Left ventricle myocardium inferior (tissue), 1 donor: Measurements from ENCODE around the gene WIPF3. TPM values are rescaled to one million over a fixed set of nuclear protein-coding genes. Genes with fewer than 3 reads are reported as not detected.

Experiments
- DNase-seq: peaks from one replicate; pipeline ENCODE4 v3.0.0-alpha.2; 2020
- H3K27ac ChIP-seq: fragments of 200-600 bp; replicated peaks from 2 replicates; pipeline ENCODE4 v1.8.0; 2021
- H3K27me3 ChIP-seq: fragments of 200-600 bp; 2 replicates; pipeline ENCODE4 v1.8.0; 2021; ENCODE audit warnings: low read depth
- H3K36me3 ChIP-seq: fragments of 200-600 bp; 2 replicates; pipeline ENCODE4 v1.8.0; 2021
- H3K4me1 ChIP-seq: fragments of 200-600 bp; 2 replicates; pipeline ENCODE4 v1.8.0; 2021
- H3K4me3 ChIP-seq: fragments of 200-600 bp; 2 replicates; pipeline ENCODE4 v1.8.0; 2021; ENCODE audit warnings: mild to moderate bottlenecking, moderate library complexity
- H3K9me3 ChIP-seq: fragments of 200-600 bp; replicated peaks from 2 replicates; pipeline ENCODE4 v1.8.0; 2021
- intact Hi-C: fragments of 100-400 bp; cut with micrococcal nuclease; formaldehyde crosslinking; loops from one replicate; pipeline ENCODE4 v1.11.0; 2022
- long read RNA-seq: library from polyadenylated mRNA; unstranded; transcript quantifications from one replicate; pipeline ENCODE4 v2.0.0, GENCODE V29; 2021
- total RNA-seq: library from RNA; stranded (reverse); fragmentation: NEBNext Ultra II Directional; extraction: Animal tissue kit (Norgen Biotek cat#: 25700); gene quantifications from one replicate; pipeline ENCODE4 v1.2.1, GENCODE V29; 2021
- TF ChIP-seq, protein P1 (sequence below): fragments of 200-600 bp; IDR thresholded peaks from 2 replicates; pipeline ENCODE4 v1.8.0; 2021; ENCODE audit warnings: antibody characterized with exemption, mild to moderate bottlenecking, borderline replicate concordance
- donor health status: DM: no; HTN: yes; CAD: no; lungs with severe emphysema.

Gene WIPF3, protein sequence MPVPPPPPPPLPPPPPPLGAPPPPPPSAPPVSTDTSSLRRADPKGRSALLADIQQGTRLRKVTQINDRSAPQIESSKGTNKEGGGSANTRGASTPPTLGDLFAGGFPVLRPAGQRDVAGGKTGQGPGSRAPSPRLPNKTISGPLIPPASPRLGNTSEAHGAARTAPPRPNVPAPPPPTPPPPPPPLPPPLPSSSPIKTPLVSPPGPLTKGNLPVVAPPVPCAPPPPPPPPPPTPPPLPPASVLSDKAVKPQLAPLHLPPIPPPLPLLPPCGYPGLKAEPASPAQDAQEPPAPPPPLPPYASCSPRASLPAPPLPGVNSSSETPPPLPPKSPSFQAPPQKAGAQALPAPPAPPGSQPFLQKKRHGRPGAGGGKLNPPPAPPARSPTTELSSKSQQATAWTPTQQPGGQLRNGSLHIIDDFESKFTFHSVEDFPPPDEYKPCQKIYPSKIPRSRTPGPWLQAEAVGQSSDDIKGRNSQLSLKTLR
- total RNA-seq = 8.0 TPM
- long read RNA-seq, partial matches to known transcripts = 0 of 4 reads
- long read RNA-seq, other reads (novel, unspliced or antisense) = 4 of 4 reads

DNA sequence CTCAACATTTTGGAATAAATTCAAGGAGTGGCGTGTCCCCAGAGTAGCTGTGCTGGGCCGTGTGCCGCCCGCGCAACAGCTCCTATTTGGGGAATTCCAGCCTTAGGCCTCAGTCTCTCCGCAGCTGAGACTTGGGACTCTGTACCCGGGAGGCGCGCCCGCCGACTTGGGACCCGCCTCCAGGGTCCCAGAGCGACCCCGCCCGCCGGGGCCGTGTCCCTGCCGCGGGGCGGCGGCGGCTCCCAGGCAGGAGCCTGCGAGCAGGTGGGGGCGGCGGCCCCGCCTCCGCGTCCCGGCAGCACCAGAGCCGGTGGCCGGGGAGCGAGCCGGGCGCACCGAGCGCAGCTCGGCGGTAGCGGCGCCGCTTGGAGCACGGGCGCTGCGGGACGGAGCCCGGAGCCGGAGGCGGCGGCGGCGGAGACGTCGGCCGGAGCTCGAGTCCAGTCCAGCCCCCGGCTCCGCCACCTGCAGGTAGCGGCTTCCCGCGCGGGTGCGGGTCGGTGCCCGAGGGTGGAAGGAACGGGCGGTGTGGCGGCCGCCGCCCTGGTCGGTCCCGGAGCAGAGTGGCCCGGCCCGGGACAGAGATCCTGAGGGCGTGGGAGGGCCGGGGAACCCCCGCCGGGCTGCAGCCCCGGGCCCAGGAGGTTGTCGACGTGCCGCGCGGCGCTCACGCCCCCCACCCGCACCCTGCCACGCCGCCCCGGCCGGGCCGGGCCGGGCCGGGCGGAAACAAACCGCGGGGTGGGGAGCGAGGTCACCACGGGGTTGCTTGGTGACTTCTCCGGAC is at the start of gene WIPF3:
Gene WIPF3 (plus strand): TSS at position 301 of the 787 bp plus-strand sequence. CDS start 28,217 bp downstream, outside the sequence.
- TF ChIP-seq, protein P1, sequence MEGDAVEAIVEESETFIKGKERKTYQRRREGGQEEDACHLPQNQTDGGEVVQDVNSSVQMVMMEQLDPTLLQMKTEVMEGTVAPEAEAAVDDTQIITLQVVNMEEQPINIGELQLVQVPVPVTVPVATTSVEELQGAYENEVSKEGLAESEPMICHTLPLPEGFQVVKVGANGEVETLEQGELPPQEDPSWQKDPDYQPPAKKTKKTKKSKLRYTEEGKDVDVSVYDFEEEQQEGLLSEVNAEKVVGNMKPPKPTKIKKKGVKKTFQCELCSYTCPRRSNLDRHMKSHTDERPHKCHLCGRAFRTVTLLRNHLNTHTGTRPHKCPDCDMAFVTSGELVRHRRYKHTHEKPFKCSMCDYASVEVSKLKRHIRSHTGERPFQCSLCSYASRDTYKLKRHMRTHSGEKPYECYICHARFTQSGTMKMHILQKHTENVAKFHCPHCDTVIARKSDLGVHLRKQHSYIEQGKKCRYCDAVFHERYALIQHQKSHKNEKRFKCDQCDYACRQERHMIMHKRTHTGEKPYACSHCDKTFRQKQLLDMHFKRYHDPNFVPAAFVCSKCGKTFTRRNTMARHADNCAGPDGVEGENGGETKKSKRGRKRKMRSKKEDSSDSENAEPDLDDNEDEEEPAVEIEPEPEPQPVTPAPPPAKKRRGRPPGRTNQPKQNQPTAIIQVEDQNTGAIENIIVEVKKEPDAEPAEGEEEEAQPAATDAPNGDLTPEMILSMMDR = peak; percentile 24
- peak; percentile 43 for DNase-seq
- peak within 1 kb of the TSS; percentile 81 for H3K4me3 ChIP-seq
- no peaks in the 10 kb centered on the region for H3K9me3 ChIP-seq
- H3K36me3 ChIP-seq = no peaks in the 10 kb centered on the region
- H3K27me3 ChIP-seq = peaks cover 18% of the 10 kb centered on the region
- intact Hi-C loops = no loop called here
- H3K27ac ChIP-seq = peak within 1 kb of the TSS; percentile 85
- H3K4me1 ChIP-seq = peaks cover 23% of the 10 kb centered on the region

DNA sequence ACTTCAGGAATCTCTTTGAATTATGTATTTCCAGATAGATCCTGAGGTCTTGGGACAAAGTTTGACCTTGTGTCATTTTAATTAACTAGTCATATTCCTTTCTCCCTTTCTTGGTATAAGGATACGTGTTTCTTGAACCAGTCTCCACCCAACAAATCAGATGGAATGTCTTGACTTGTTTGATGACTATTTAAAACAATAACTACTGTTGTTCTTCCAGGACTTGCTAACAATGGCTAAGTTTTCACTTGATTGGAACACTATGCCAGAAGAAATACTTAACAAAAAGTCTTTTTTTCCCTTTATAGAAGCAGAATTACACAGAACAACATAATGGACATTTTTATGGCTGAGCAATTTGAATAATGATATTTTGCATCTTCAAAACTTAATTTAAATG is 43.0 kb upstream of the WIPF3 start:
- Histone ChIP-seq H3K9me3 (no peaks in the 10 kb centered on the region), H3K27ac (no peak overlapping the region), H3K36me3 (no peaks in the 10 kb centered on the region), H3K4me1 (peaks cover 12% of the 10 kb centered on the region), H3K27me3 (no peaks in the 10 kb centered on the region), H3K4me3 (no peak overlapping the region)
- intact Hi-C loops = no loop called here
- TF ChIP-seq, protein P1 = no peak
- DNase-seq = no peak

DNA sequence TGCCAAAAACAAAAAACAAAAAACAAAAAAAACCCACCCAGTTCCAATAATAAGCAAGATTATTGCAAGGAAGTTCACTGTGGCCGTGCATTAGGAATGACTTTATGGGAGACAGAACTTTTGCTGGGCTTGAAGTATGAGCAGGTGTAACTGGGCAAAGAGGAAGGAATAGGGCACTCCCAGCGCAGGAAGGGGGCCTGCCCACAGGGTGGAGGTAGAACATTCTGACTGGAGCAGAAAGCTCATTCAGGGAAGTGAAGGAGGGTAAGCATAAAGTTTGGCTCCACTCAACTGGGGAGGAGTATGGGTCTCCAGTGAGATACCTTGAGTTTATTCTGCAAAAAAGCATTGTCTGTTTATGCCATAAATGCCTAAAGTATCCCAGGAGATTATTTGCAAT is 42.1 kb upstream of the WIPF3 start:
- TF ChIP-seq, protein P1 = peak; percentile 27
- no peak overlapping the region for H3K4me3 ChIP-seq
- H3K4me1 ChIP-seq = peaks cover 12% of the 10 kb centered on the region
- DNase-seq = no peak
- H3K9me3 ChIP-seq = no peaks in the 10 kb centered on the region
- no peaks in the 10 kb centered on the region for H3K36me3 ChIP-seq
- intact Hi-C loops = no loop called here
- no peaks in the 10 kb centered on the region for H3K27me3 ChIP-seq
- H3K27ac ChIP-seq = peak overlapping the region; percentile 17

DNA sequence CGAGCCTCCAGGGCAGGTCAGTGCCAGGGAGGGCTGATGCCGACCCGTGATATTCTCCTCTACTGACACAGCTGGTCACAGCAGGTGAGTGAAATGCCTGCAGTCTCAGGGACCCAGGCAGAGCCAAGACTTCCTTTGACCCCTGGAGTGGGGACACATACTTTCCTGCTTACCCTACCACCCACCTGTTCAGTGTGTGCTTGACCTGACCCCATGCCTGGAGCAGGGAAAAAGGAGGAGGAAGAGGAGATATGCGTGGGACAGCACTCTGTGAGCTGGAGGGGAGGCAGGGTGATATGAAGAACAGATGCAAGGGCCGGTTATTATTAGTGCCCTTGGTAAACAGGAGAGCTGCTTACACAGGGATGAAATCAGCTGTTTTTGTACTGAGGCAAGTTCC is 40.8 kb upstream of the WIPF3 start:
- peaks cover 14% of the 10 kb centered on the region for H3K4me1 ChIP-seq
- H3K36me3 ChIP-seq = no peaks in the 10 kb centered on the region
- no peaks in the 10 kb centered on the region for H3K27me3 ChIP-seq
- intact Hi-C loops = no loop called here
- H3K9me3 ChIP-seq = no peaks in the 10 kb centered on the region
- TF ChIP-seq, protein P1 = no peak
- H3K4me3 ChIP-seq = no peak overlapping the region
- H3K27ac ChIP-seq = peak overlapping the region; percentile 30
- no peak for DNase-seq

DNA sequence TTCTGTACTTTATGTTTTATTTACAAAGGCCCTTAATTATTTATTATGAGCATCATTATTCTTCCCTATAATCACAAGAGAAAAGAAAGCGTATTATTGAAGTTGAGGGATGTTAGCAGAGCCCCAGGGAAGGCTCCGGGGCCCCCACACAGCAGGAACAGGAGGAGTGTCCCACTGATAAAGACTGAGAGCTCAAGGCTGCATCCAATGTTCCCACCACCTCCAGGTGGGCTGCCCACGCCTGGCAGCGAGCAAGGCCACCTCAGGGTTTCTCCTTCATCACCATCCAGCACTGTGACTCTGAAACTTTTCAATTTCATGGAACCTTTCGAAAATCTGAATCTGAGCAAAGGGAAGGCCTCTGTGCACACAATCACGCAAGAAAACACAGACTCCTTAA is 35.9 kb upstream of the WIPF3 start:
- peak overlapping the region; percentile 70 for H3K27ac ChIP-seq
- intact Hi-C loops = no loop called here

More for the DNA sequence above, 35.9 kb upstream of the WIPF3 start:
- Histone ChIP-seq H3K9me3 (no peaks in the 10 kb centered on the region), H3K36me3 (no peaks in the 10 kb centered on the region), H3K4me3 (no peak overlapping the region), H3K4me1 (peaks cover 18% of the 10 kb centered on the region), H3K27me3 (no peaks in the 10 kb centered on the region)
- DNase-seq = no peak
- TF ChIP-seq, protein P1 = no peak
